ENCODE results near the gene SRD5A1.

SRD5A1 gene

DNA sequence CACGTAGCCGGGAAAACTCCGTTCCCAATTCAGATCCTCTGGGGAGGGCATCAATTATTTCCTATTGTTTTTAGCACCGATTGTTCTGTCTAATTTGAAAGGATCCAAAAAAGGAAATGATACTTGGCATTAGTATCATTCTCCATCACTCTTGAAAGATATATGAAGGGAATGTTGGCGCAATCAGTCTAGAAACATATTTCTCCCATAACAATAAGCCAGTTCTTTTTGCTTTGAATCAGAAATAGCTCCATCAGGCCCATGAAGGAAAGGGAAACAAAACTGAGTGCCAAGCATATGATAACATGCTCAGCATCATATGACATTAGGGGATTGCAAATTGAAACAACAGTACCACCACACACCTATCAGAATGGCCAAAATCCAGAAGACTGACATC lies 39.8 kb downstream of the SRD5A1 start (continued):
- TF ChIP-seq PATZ1 (CRISPR knock-in tag; IDR thresholded peaks at IDR 0.05; ENCODE audit: borderline replicate concordance): no peak
- no peak for TF ChIP-seq TOX (CRISPR knock-in tag; IDR thresholded peaks at IDR 0.05; ENCODE audit: borderline replicate concordance)
- no peak for TF ChIP-seq ISL1 (CRISPR knock-in tag; IDR thresholded peaks at IDR 0.05)
- TF ChIP-seq ZFP30 (CRISPR knock-in tag; IDR thresholded peaks at IDR 0.05): no peak

- TF ChIP-seq GLIS3 (CRISPR knock-in tag; IDR thresholded peaks at IDR 0.05) (no peak), ZNF8 (CRISPR knock-in tag; IDR thresholded peaks at IDR 0.05) (no peak), RARB (CRISPR knock-in tag; IDR thresholded peaks at IDR 0.05) (no peak)
- TF ChIP-seq, protein P1, sequence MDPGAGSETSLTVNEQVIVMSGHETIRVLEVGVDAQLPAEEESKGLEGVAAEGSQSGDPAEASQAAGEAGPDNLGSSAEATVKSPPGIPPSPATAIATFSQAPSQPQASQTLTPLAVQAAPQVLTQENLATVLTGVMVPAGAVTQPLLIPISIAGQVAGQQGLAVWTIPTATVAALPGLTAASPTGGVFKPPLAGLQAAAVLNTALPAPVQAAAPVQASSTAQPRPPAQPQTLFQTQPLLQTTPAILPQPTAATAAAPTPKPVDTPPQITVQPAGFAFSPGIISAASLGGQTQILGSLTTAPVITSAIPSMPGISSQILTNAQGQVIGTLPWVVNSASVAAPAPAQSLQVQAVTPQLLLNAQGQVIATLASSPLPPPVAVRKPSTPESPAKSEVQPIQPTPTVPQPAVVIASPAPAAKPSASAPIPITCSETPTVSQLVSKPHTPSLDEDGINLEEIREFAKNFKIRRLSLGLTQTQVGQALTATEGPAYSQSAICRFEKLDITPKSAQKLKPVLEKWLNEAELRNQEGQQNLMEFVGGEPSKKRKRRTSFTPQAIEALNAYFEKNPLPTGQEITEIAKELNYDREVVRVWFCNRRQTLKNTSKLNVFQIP (CRISPR knock-in tag; IDR thresholded peaks at IDR 0.05; ENCODE audit: borderline replicate concordance, low read depth): no peak
- ATAC-seq: no peak
Measured at GRCh38 chr5:6673963-6674362, 40.7 kb downstream of the SRD5A1 start.

DNA sequence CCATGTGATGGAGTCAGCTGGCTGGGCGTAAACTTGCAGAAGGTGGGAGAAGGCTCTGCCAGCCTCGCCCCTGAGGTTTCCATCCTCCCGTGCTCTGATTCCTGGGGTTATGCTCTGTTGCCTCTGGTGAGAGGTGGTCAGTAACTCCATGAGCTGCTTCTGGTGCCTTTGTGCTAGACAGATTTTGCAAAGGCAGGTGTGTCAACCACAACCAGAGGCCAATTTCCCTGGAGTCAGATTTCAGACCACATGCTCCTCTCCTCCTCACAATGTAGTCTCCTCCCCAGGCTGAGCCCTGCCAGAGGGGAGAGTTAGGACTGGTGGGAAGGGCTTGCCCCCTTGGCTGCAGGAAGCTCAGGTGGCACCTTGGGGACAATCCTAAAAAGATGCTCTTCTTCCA lies 41.2 kb downstream of the SRD5A1 start:
- TF ChIP-seq ZFP3 (CRISPR knock-in tag; IDR thresholded peaks at IDR 0.05): no peak
- TF ChIP-seq, protein P2, sequence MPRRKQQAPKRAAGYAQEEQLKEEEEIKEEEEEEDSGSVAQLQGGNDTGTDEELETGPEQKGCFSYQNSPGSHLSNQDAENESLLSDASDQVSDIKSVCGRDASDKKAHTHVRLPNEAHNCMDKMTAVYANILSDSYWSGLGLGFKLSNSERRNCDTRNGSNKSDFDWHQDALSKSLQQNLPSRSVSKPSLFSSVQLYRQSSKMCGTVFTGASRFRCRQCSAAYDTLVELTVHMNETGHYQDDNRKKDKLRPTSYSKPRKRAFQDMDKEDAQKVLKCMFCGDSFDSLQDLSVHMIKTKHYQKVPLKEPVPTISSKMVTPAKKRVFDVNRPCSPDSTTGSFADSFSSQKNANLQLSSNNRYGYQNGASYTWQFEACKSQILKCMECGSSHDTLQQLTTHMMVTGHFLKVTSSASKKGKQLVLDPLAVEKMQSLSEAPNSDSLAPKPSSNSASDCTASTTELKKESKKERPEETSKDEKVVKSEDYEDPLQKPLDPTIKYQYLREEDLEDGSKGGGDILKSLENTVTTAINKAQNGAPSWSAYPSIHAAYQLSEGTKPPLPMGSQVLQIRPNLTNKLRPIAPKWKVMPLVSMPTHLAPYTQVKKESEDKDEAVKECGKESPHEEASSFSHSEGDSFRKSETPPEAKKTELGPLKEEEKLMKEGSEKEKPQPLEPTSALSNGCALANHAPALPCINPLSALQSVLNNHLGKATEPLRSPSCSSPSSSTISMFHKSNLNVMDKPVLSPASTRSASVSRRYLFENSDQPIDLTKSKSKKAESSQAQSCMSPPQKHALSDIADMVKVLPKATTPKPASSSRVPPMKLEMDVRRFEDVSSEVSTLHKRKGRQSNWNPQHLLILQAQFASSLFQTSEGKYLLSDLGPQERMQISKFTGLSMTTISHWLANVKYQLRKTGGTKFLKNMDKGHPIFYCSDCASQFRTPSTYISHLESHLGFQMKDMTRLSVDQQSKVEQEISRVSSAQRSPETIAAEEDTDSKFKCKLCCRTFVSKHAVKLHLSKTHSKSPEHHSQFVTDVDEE (CRISPR knock-in tag; IDR thresholded peaks at IDR 0.05): no peak
- TF ChIP-seq PPARA (CRISPR knock-in tag; IDR thresholded peaks at IDR 0.05; ENCODE audit: borderline replicate concordance): no peak
- no peak for TF ChIP-seq ZNF8 (CRISPR knock-in tag; IDR thresholded peaks at IDR 0.05)
- no peak for TF ChIP-seq RARB (CRISPR knock-in tag; IDR thresholded peaks at IDR 0.05)
- TF ChIP-seq SNAI2 (CRISPR knock-in tag; IDR thresholded peaks at IDR 0.05): no peak
- no peak for TF ChIP-seq BACH2 (CRISPR knock-in tag; IDR thresholded peaks at IDR 0.05; ENCODE audit: borderline replicate concordance)
- TF ChIP-seq CSDC2 (CRISPR knock-in tag; IDR thresholded peaks at IDR 0.05): no peak
- TF ChIP-seq ZNF70 (CRISPR knock-in tag; IDR thresholded peaks at IDR 0.05): no peak
- no peak for ATAC-seq

GRCh38 chr5:6674886-6675285 lies 41.6 kb downstream of the SRD5A1 start:
- no peak for TF ChIP-seq ZFP30 (CRISPR knock-in tag; IDR thresholded peaks at IDR 0.05)
- ATAC-seq: no peak

GRCh38 chr5:6675784-6676491 lies 42.7 kb downstream of the SRD5A1 start:
- no peak for ATAC-seq
- TF ChIP-seq ESRRG (CRISPR knock-in tag; IDR thresholded peaks at IDR 0.05) (no peak), CSRNP3 (CRISPR knock-in tag; IDR thresholded peaks at IDR 0.05) (no peak), CREB5 (CRISPR knock-in tag; IDR thresholded peaks at IDR 0.05; ENCODE audit: low read depth) (no peak), ZNF70 (CRISPR knock-in tag; IDR thresholded peaks at IDR 0.05) (no peak), ZNF8 (CRISPR knock-in tag; IDR thresholded peaks at IDR 0.05) (no peak), SNAI2 (CRISPR knock-in tag; IDR thresholded peaks at IDR 0.05) (no peak), TCF4 (CRISPR knock-in tag; IDR thresholded peaks at IDR 0.05; ENCODE audit: borderline replicate concordance) (no peak), CSDC2 (CRISPR knock-in tag; IDR thresholded peaks at IDR 0.05) (no peak)
- TF ChIP-seq, protein P1 (CRISPR knock-in tag; IDR thresholded peaks at IDR 0.05; ENCODE audit: borderline replicate concordance, low read depth): no peak
- TF ChIP-seq, protein P2 (CRISPR knock-in tag; IDR thresholded peaks at IDR 0.05): no peak

Measured in SK-N-SH treated with all-trans-retinoic acid at 6 μM for 48 hours (cell line).